CD4-positive, alpha-beta T cell (primary cell): ENCODE data around the gene CIAO2B. TPM values are rescaled to one million over a fixed set of nuclear protein-coding genes. Genes with fewer than 3 reads are reported as not detected.
"Not testable (repeated sequence)": the region's sequence is repeated elsewhere in the genome, so short reads cannot be mapped to it uniquely, and the experiment has no call there.

Source experiments
- ATAC-seq: fragments of 200-7000 bp; cut with Tn5 transposase; one replicate; pipeline ENCODE4 v1.10.0; 2022; ENCODE audit warnings: mild to moderate bottlenecking; ENCODE audit not compliant: poor library complexity
- CTCF ChIA-PET: fragments of 350-600 bp; sonication (Branson Sonifier 250); formaldehyde crosslinking; loops from one replicate; lab custom pipeline; 2021; ENCODE audit warnings: antibody characterized with exemption, inconsistent platforms; lab: Charles Lee
- POLR2A ChIA-PET: fragments of 350-600 bp; sonication (Branson Sonifier 250); formaldehyde crosslinking; loops from one replicate; lab custom pipeline; 2021; ENCODE audit warnings: antibody characterized with exemption, inconsistent platforms; lab: Charles Lee
- DNase-seq, 14 experiments: peaks; one replicate each; pipeline ENCODE4 v3.0.0-alpha.2; 2013 to 2020; ENCODE audit warnings: mixed read lengths in 2 of 14
- H3K27ac ChIP-seq, 2 donors: one replicate each; pipeline versions ENCODE4 v1.5.1 to v1.7.0; 2013; ENCODE audit warnings: low read length in 2 of 2, low read depth in 1 of 2, mild to moderate bottlenecking in 1 of 2
- H3K27me3 ChIP-seq, 2 experiments: 1 replicate in 1 of 2; 2 replicates in 1 of 2; pipeline versions ENCODE4 v1.6.1 to v1.7.0; 2013; ENCODE audit warnings: low read length in 2 of 2, control low read depth in 1 of 2, mild to moderate bottlenecking in 1 of 2, moderate library complexity in 1 of 2; ENCODE audit not compliant: insufficient read depth in 2 of 2, control insufficient read depth in 1 of 2
- H3K36me3 ChIP-seq: one replicate; pipeline ENCODE4 v1.6.1; 2013; ENCODE audit warnings: low read length, control low read depth; ENCODE audit not compliant: insufficient read depth
- H3K4me1 ChIP-seq: one replicate; pipeline ENCODE4 v1.6.1; 2013; ENCODE audit warnings: low read length, control low read depth; ENCODE audit not compliant: insufficient read depth
- H3K4me3 ChIP-seq: one replicate; pipeline ENCODE4 v1.5.1; 2013; ENCODE audit warnings: mild to moderate bottlenecking, low read length, moderate library complexity
- H3K9me3 ChIP-seq, 2 experiments: 1 replicate in 1 of 2; 2 replicates in 1 of 2; pipeline versions ENCODE4 v1.6.1 to v1.7.0; 2013; ENCODE audit warnings: low read length in 2 of 2, mild to moderate bottlenecking in 2 of 2, control low read depth in 1 of 2, moderate library complexity in 1 of 2; ENCODE audit not compliant: control insufficient read depth in 1 of 2, insufficient read depth in 1 of 2
- H3K27ac Mint-ChIP-seq: one replicate; pipeline ENCODE4 v1.8.0; 2020; ENCODE audit warnings: mixed read lengths
- H3K27me3 Mint-ChIP-seq: one replicate; pipeline ENCODE4 v1.8.0; 2021; ENCODE audit warnings: mixed read lengths
- H3K36me3 Mint-ChIP-seq: one replicate; pipeline ENCODE4 v1.8.0; 2021; ENCODE audit warnings: low read depth, mixed read lengths
- H3K4me1 Mint-ChIP-seq: one replicate; pipeline ENCODE4 v1.8.0; 2021; ENCODE audit warnings: low read depth, mixed read lengths
- H3K4me3 Mint-ChIP-seq: one replicate; pipeline ENCODE4 v1.8.0; 2020; ENCODE audit warnings: mild to moderate bottlenecking, mixed read lengths
- H3K9me3 Mint-ChIP-seq: one replicate; pipeline ENCODE4 v1.8.0; 2020; ENCODE audit warnings: mixed read lengths
- intact Hi-C, 2 experiments: fragments of 100-400 bp; cut with DNase I in 1 of 2; cut with micrococcal nuclease in 1 of 2; formaldehyde crosslinking; loops; one replicate each; pipeline versions ENCODE4 v1.15.1 to v1.9.0; 2023 to 2025; cut with DNase I, micrococcal nuclease
- total RNA-seq, 174 experiments: library from RNA in 2 of 174; stranded (reverse) in 2 of 174; gene quantifications; one replicate each; pipeline ENCODE4 v1.2.3 and lab custom pipeline; 2021 to 2026
- TF ChIP-seq, protein P1 (sequence below): fragments of 200-600 bp; IDR thresholded peaks from one replicate; pipeline ENCODE4 v1.8.0; 2022; ENCODE audit warnings: antibody characterized with exemption, mild to moderate bottlenecking

The CIAO2B gene
- total RNA-seq, 2 experiments from 2014 or later: 58.6 to 70.4 TPM

DNA sequence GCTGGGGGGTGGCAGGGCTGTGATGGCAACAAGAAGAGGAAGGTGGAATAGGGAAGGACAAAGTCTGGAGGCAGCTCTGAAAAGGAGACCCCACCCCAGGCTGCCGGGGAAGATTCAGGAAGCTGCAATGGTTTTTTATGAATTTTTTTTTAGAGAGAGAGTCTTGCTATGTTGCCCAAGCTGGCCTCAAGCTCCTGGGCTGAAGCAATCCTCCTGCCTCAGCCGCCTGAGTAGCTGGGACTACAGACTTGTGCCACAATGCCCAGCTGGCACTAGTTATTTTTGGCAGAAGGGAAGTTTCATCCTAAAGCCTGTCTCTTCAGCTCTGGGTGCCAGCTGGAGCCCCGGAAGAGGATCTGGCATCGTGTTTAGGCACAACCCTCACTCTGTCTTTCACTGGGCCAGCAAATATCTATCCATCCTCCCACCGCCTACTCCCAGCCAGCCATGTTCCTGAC is 25.5 kb upstream of the CIAO2B start:
- Histone ChIP-seq H3K36me3 (no peaks in the 10 kb centered on the region), H3K4me3 (no peak overlapping the region), H3K27ac (no peak overlapping the region), H3K4me1 (peaks cover 4% of the 10 kb centered on the region), H3K9me3 (no peaks in the 10 kb centered on the region), H3K27me3 (no peaks in the 10 kb centered on the region)
- POLR2A ChIA-PET: no interaction called here
- Mint-ChIP-seq H3K4me3 (no peak overlapping the region), H3K36me3 (no peaks in the 10 kb centered on the region), H3K9me3 (no peaks in the 10 kb centered on the region), H3K27me3 (peaks cover 4% of the 10 kb centered on the region), H3K27ac (no peak overlapping the region), H3K4me1 (no peaks in the 10 kb centered on the region)
- ATAC-seq (no peak), DNase-seq (no peak)
- TF ChIP-seq, protein P1, sequence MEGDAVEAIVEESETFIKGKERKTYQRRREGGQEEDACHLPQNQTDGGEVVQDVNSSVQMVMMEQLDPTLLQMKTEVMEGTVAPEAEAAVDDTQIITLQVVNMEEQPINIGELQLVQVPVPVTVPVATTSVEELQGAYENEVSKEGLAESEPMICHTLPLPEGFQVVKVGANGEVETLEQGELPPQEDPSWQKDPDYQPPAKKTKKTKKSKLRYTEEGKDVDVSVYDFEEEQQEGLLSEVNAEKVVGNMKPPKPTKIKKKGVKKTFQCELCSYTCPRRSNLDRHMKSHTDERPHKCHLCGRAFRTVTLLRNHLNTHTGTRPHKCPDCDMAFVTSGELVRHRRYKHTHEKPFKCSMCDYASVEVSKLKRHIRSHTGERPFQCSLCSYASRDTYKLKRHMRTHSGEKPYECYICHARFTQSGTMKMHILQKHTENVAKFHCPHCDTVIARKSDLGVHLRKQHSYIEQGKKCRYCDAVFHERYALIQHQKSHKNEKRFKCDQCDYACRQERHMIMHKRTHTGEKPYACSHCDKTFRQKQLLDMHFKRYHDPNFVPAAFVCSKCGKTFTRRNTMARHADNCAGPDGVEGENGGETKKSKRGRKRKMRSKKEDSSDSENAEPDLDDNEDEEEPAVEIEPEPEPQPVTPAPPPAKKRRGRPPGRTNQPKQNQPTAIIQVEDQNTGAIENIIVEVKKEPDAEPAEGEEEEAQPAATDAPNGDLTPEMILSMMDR: no peak
- CTCF ChIA-PET: interaction anchor here (1.3 kb wide), 1 partner anchor 13 kb away, joined by 4 read pairs; no protein-coding TSS in a partner anchor
- intact Hi-C loops: no loop called here

DNA sequence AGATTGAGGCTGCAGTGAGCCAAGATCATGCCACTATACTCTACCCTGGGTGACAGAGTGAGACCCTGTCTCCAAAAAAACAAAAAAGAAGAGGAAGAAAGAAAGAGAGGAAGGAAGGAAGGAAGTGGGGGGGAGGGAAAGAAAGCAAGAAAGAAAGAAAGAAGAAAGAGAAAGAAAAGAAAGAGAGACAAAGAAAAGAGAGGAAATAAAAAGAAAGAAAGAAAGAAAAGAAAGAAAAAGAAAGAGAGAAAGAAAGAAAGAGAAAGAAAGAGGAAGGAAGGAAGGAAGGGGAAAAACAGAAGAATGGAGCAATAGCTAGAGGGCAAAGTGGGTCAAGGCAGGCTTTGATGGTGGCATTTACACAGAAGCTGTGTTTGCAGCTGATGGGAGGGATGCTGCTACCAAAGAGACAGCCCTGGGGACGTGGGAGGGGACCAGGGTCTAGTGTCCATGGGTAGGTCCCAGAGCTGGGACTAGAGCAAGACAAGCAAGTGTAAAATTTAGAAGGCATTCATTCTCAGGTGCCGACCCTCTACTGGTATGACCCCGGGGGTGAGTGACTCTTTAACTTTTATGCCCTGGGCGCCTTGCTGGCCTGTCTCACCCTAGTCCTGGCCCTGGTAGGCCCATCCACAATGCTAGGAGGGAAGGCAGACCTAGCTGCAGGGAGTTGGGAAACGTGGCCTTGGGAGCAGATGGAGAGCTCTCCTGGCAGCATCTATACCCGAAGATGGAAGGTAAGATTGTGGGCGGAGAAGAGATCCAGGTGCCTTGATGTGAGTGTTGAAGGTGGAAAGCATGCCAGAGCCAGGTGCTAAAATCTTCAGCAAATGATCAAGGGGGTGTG is 24.9 kb upstream of the CIAO2B start:
- H3K9me3 Mint-ChIP-seq: no peaks in the 10 kb centered on the region
- H3K36me3 Mint-ChIP-seq: no peaks in the 10 kb centered on the region

DNA sequence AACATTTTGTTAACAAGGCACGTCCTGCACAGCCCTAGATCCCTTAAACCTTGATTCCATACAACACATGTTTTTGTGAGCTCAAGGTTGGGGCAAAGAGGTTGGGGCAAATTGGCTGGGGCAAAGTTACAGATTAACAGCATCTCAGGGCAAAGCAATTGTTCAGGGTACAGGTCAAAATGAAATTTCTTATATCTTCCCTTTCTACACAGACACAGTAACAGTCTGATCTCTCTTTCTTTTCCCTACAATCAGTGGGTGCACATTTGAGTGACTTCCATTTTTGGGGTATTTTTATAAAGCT is 21.9 kb upstream of the CIAO2B start:
- intact Hi-C loops, H3K9me3 ChIP-seq, H3K4me1 ChIP-seq, POLR2A ChIA-PET, H3K4me3 ChIP-seq, DNase-seq, H3K27me3 ChIP-seq, H3K4me1 Mint-ChIP-seq, H3K36me3 ChIP-seq, H3K27ac ChIP-seq, CTCF ChIA-PET, ATAC-seq, H3K9me3 Mint-ChIP-seq, H3K27ac Mint-ChIP-seq, H3K4me3 Mint-ChIP-seq, H3K36me3 Mint-ChIP-seq: not testable (repeated sequence)
- H3K27me3 Mint-ChIP-seq: peaks cover 30% of the 10 kb centered on the region

More for the DNA sequence above, 24.9 kb upstream of the CIAO2B start:
- Histone ChIP-seq H3K9me3 (no peaks in the 10 kb centered on the region), H3K27ac (no peak overlapping the region), H3K4me1 (peaks cover 4% of the 10 kb centered on the region), H3K36me3 (no peaks in the 10 kb centered on the region), H3K27me3 (no peaks in the 10 kb centered on the region), H3K4me3 (no peak overlapping the region)
- POLR2A ChIA-PET: no interaction called here
- ATAC-seq (no peak), DNase-seq (no peak)
- H3K4me3 Mint-ChIP-seq: no peak overlapping the region
- CTCF ChIA-PET: interaction anchor here (0.6 kb wide), 1 partner anchor 12 kb away, joined by 3 read pairs; no protein-coding TSS in a partner anchor
- peaks cover 6% of the 10 kb centered on the region for H3K27me3 Mint-ChIP-seq
- H3K4me1 Mint-ChIP-seq: no peaks in the 10 kb centered on the region
- intact Hi-C loops: no loop called here
- no peak overlapping the region for H3K27ac Mint-ChIP-seq
- TF ChIP-seq, protein P1: no peak

DNA sequence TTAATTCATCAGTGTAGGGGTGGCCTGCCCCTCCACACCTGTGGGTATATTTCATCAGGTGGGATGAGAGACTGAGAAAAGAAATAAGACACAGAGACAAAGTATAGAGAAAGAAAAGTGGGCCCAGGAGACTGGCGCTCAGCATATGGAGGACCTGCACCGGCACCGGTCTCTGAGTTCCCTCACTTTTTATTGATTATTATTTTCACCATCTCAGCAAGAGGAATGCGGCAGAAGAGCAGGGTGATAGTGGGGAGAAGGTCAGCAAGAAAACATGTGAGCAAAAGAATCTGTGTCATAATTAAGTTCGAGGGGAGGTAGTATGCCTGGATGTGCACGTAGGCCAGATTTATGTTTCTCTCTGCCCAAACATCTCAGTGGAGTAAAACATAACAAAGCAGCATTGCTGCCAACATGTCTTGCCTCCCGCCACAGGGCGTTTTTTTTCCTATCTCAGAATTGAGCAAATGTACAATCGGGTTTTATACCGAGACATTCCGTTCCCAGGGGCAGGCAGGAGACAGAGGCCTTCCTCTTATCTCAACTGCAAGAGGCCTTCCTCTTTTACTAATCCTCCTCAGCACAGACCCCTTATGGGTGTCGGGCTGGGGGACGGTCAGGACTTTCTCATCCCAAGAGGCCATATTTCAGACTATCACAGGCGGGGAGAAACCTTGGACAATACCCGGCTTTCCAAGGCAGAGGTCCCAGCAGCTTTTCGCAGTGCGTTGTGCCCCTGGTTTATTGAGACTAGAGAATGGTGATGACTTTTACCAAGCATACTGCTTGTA is 21.4 kb upstream of the CIAO2B start:
- H3K4me3 ChIP-seq, H3K27ac ChIP-seq, H3K9me3 Mint-ChIP-seq, H3K4me3 Mint-ChIP-seq, H3K4me1 ChIP-seq, H3K36me3 ChIP-seq, intact Hi-C loops, DNase-seq, CTCF ChIA-PET, ATAC-seq, H3K4me1 Mint-ChIP-seq, H3K36me3 Mint-ChIP-seq, POLR2A ChIA-PET, H3K27me3 ChIP-seq, H3K9me3 ChIP-seq, H3K27ac Mint-ChIP-seq: not testable (repeated sequence)
- peaks cover 34% of the 10 kb centered on the region for H3K27me3 Mint-ChIP-seq
